Loucy (cell line): ENCODE results near the gene RBP2.

Experiments
- H2AFZ ChIP-seq: fragments of 200-600 bp; sonication (generic); 2 replicates; pipeline ENCODE4 v1.6.0; 2016; ENCODE audit warnings: antibody characterized with exemption, mild to moderate bottlenecking, low read length, moderate library complexity
- H3F3A ChIP-seq: fragments of 200-600 bp; 2 replicates; pipeline ENCODE4 v1.6.0; 2016; ENCODE audit warnings: antibody characterized with exemption, low read depth, mild to moderate bottlenecking
- H3K27me3 ChIP-seq: fragments of 200-600 bp; sonication (generic); 2 replicates; pipeline ENCODE4 v1.6.1; 2014; ENCODE audit warnings: low read length, mild to moderate bottlenecking; ENCODE audit not compliant: insufficient read depth, poor library complexity, severe bottlenecking
- H3K36me3 ChIP-seq: fragments of 200-600 bp; sonication (generic); 2 replicates; pipeline ENCODE4 v1.6.1; 2016; ENCODE audit warnings: low read length; ENCODE audit not compliant: insufficient read depth
- H3K4me1 ChIP-seq: fragments of 200-600 bp; sonication (generic); 2 replicates; pipeline ENCODE4 v1.5.1; 2014; ENCODE audit warnings: low read length, mild to moderate bottlenecking; ENCODE audit not compliant: insufficient read depth, poor library complexity, severe bottlenecking
- H3K4me2 ChIP-seq: fragments of 200-600 bp; sonication (generic); 2 replicates; pipeline ENCODE4 v1.6.0; 2014; ENCODE audit warnings: antibody characterized with exemption, low read length, low read depth, mild to moderate bottlenecking; ENCODE audit not compliant: poor library complexity, severe bottlenecking
- H3K4me3 ChIP-seq: fragments of 200-600 bp; sonication (generic); 2 replicates; pipeline ENCODE4 v1.5.1; 2014; ENCODE audit warnings: low read length, mild to moderate bottlenecking, mixed read lengths; ENCODE audit not compliant: poor library complexity, severe bottlenecking
- H3K79me2 ChIP-seq: fragments of 200-600 bp; sonication (generic); 2 replicates; pipeline ENCODE4 v1.6.1; 2014; ENCODE audit warnings: low read length; ENCODE audit not compliant: insufficient read depth
- H3K9ac ChIP-seq: fragments of 200-600 bp; sonication (generic); 2 replicates; pipeline ENCODE4 v1.6.0; 2014; ENCODE audit warnings: mild to moderate bottlenecking, low read depth, low read length, moderate library complexity; ENCODE audit not compliant: poor library complexity, severe bottlenecking
- H3K9me2 ChIP-seq: fragments of 200-600 bp; sonication (generic); replicated peaks from 2 replicates; pipeline ENCODE4 v1.6.1; 2016; ENCODE audit warnings: low read depth, low read length, mixed read lengths
- H3K9me3 ChIP-seq: fragments of 200-600 bp; sonication (generic); 2 replicates; pipeline ENCODE4 v1.6.1; 2014; ENCODE audit warnings: mild to moderate bottlenecking, antibody characterized with exemption, low read length, low read depth; ENCODE audit not compliant: insufficient read depth
- H4K20me1 ChIP-seq: fragments of 200-600 bp; sonication (generic); 2 replicates; pipeline ENCODE4 v1.6.0; 2014; ENCODE audit warnings: antibody characterized with exemption, low read length, mild to moderate bottlenecking; ENCODE audit not compliant: insufficient read depth, poor library complexity, severe bottlenecking
- CTCF ChIP-seq: fragments of 200-600 bp; sonication (generic); conservative IDR thresholded peaks from 2 replicates; pipeline ENCODE4 v1.5.1; 2014; ENCODE audit warnings: mild to moderate bottlenecking, antibody characterized with exemption, low read length
- EZH2phosphoT487 ChIP-seq: fragments of 200-600 bp; IDR thresholded peaks from 2 replicates; pipeline ENCODE4 v1.6.1; 2018; ENCODE audit warnings: antibody characterized with exemption, mild to moderate bottlenecking, moderate library complexity, borderline replicate concordance

The RBP2 gene

GRCh38 chr3:139509631-139510030 is 33.3 kb upstream of the RBP2 start:
- TF ChIP-seq CTCF (no peak), EZH2phosphoT487 (no peak)

GRCh38 chr3:139506766-139507165 is 30.4 kb upstream of the RBP2 start:
- H2AFZ ChIP-seq: no peak overlapping the region
- TF ChIP-seq EZH2phosphoT487: no peak
- TF ChIP-seq CTCF: no peak
- H3K4me3 ChIP-seq: no peak overlapping the region
- no peaks in the 10 kb centered on the region for H3K4me1 ChIP-seq
- no peaks in the 10 kb centered on the region for H3K9me3 ChIP-seq
- no peak overlapping the region for H3K9ac ChIP-seq
- no peaks in the 10 kb centered on the region for H3K9me2 ChIP-seq
- no peaks in the 10 kb centered on the region for H3K36me3 ChIP-seq
- H4K20me1 ChIP-seq: no peaks in the 10 kb centered on the region
- H3K27me3 ChIP-seq: no peaks in the 10 kb centered on the region
- no peaks in the 10 kb centered on the region for H3K79me2 ChIP-seq
- no peaks in the 10 kb centered on the region for H3F3A ChIP-seq
- no peak overlapping the region for H3K4me2 ChIP-seq

More at GRCh38 chr3:139509631-139510030, 33.3 kb upstream of the RBP2 start:
- Histone ChIP-seq H3K9ac (no peak overlapping the region), H2AFZ (no peak overlapping the region), H3K9me2 (no peaks in the 10 kb centered on the region), H4K20me1 (no peaks in the 10 kb centered on the region), H3K9me3 (no peaks in the 10 kb centered on the region), H3K4me1 (no peaks in the 10 kb centered on the region), H3K4me3 (no peak overlapping the region), H3K36me3 (no peaks in the 10 kb centered on the region), H3F3A (no peaks in the 10 kb centered on the region), H3K27me3 (no peaks in the 10 kb centered on the region), H3K4me2 (no peak overlapping the region), H3K79me2 (no peaks in the 10 kb centered on the region)

GRCh38 chr3:139505829-139506386 is 29.6 kb upstream of the RBP2 start:
- H3K4me1 ChIP-seq: no peaks in the 10 kb centered on the region
- H3K79me2 ChIP-seq: no peaks in the 10 kb centered on the region
- H3F3A ChIP-seq: no peaks in the 10 kb centered on the region
- no peaks in the 10 kb centered on the region for H4K20me1 ChIP-seq
- H3K36me3 ChIP-seq: no peaks in the 10 kb centered on the region
- H2AFZ ChIP-seq: no peak overlapping the region
- H3K4me2 ChIP-seq: no peak overlapping the region
- no peaks in the 10 kb centered on the region for H3K27me3 ChIP-seq
- TF ChIP-seq EZH2phosphoT487 (no peak), CTCF (no peak)
- H3K4me3 ChIP-seq: no peak overlapping the region
- no peaks in the 10 kb centered on the region for H3K9me3 ChIP-seq
- no peak overlapping the region for H3K9ac ChIP-seq
- H3K9me2 ChIP-seq: no peaks in the 10 kb centered on the region
